GM19452 (cell line): ENCODE data around the gene ZNF268.

Experiments
- ATAC-seq: cut with Tn5 transposase; IDR thresholded peaks from one replicate; pipeline ENCODE4 v1.9.1; 2021; ENCODE audit not compliant: unreplicated experiment

ZNF268 gene

DNA sequence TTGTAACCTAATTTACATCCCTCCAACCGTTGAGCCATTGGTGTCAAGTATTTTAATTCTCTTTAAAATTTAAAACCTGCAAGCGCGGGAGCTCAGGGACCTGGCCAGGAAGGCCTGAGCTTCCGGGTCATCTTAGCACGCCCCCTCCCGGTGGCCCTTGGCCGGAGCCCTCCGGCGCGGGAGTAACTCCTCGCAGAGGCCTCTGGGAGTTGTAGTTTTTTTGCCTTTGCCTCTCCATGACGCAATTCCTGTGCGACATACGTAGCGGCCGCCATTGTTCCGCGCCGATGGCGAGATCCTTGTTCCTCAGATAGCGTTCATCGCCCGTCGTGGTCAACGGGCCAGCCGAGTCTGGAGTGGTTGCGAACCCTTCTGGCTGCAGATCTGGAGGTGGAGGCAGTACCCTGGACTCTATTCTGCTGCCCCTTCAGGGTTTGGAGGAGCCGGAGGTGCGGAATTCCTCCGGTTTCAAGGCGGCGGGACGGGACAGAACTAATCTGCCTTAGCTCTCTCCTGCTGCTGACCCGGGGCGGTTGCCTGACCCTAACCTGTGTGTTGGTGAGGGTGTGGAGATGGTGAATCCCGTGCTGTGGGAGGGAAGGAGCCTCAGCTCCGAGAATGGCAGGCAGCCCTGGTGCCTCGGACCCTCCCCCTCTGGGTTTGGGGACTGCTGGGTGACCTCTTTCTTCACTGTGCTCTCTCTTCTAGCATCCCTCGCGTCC is at the start of gene ZNF268:
TSS of gene ZNF268 (plus strand) at position 258 of the 722 bp plus-strand sequence. CDS start 503 bp downstream, outside the sequence.
- peak; percentile 94 for ATAC-seq

DNA sequence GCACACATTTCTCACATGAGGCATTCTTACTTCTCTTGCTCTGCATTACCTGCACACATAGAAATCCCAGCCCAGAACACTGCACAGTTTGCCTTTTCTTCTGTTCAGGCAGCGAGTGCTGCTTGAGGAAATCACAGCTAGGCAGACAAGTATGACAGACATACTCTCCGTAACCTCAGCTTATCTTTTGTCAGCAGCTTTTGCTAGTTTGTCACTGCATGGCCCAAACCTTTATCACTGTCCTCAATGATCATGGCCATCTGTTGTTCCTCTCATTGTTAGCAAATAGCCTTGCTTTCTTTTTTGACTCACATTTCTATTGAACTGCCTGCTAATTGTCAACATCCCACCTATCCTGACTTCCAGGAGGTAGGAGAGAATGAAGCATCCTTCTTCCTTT is 45.5 kb upstream of the ZNF268 start:
- ATAC-seq, result no peak

DNA sequence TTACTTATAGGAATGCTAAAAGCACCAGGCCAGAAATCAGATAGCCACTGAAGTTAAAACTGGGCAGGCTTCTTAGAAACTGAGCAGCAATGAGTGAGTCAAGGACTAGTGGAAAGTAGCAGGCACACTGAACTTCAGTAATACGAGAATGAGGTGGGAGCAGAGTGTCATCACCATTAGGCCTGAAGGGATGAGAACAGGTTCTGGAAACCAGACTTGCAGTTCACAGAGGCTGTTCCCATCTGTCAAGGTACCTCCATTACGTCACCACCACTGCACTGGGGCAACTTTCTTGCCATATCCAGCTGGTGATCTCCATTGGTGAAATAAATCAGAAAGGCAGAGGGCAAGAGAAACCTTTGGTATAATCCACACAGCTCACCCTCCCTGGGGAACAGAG is 35.3 kb upstream of the ZNF268 start:
- no peak for ATAC-seq

DNA sequence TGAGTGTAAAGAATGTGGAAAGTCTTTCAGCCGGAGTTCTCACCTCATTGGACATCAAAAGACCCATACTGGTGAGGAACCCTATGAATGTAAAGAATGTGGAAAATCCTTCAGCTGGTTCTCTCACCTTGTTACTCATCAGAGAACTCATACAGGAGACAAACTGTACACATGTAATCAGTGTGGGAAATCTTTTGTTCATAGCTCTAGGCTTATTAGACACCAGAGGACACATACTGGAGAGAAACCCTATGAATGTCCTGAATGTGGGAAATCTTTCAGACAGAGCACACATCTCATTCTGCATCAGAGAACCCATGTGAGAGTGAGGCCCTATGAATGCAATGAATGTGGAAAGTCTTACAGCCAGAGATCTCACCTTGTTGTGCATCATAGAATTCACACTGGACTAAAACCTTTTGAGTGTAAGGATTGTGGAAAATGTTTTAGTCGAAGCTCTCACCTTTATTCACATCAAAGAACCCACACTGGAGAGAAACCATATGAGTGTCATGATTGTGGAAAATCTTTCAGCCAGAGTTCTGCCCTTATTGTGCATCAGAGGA is 25.1 kb upstream of the ZNF268 start:
- ATAC-seq, result no peak

DNA sequence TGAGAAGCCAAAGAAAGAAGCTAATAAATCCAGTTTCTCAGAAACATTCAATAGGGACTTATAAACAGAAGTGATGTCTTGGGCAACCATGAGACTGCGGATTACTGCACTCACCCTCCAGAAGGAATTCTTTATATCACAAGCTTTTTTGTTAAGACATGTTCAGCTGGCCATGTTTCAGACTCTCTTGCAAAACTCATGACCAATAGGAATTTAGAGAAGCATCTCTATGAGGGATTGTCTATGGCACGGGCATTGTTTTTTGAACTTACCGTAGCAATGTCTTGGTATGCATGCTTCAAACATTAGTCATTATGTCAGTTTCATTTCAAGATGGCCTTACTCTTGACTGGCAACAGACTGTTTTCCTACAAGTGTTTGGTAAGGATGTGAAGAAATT is 15.5 kb upstream of the ZNF268 start:
- no peak for ATAC-seq

DNA sequence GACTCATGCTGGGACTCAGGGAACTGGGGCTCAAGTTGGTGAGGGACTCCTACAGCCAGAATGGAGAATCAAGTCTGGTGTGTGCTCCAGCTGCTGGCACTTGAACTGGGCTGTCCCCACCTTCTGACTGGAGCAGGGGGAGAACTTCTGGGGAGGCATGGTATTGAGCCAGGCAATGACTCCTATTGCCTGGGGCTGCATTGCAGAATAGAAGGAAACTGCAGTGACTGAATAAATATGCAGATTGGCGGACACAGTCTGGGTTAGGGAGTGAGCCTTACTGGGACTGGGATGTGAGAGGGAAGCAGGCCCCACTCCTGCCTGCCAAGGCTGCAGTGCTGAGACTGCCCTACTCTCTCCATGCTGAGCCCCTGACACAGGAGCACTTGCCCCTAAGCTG is 8.8 kb upstream of the ZNF268 start:
- no peak for ATAC-seq

DNA sequence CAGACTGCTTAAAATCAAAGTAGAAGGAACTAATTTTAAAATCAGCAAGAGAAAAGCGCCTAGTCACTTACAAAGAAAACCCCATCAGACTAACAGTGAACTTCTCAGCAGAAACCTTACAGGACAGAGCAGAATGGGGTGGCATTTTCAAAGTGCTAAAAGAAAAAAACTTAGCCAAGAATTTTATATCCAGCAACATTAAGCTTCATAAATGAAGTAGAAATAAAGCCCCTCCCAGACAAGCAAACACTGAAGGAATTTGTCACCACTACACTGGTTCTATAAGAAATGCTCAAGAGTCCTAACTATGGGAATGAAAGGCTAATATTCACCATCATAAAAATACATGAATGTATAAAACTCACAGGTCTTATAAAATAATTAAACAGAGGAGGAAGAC is 6.4 kb upstream of the ZNF268 start:
- ATAC-seq, result no peak

DNA sequence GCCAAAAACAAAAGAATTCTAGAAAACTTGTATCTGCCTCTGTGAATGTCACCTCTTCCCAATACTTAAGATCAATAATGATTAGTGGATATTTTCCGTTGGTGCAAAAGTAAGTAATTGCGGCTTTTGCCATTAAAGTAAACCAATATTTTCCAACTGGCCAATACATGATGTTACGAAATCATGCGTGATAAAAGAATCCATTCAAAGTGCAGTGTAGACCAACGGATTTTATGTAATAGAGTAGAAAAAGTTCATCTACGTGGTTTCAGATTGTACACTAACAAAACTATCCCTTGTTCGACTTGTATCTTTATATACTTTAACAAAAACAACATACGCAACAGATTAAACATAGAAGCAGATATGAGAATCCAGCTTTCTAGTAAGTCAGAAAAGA is 626 bp upstream of the ZNF268 start:
- ATAC-seq, result no peak

DNA sequence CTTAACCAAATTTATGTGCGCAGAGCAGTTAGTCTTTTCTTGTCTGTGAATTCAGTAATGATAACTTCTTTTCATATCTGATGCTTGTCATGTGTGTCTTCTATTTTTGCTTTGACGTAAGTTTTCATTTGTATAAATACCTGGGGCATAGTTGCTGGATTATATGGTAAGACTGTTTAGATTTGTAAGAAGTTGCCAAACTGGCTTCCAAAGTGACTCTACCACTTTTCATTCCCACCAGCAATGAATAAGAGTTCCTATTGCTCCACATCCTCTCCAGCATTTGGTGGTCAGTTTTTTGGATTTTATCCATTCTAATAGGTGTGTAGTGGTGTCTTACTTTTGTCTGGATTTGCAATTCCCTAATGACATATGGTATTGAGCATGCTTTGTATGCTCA is 8.9 kb downstream of the ZNF268 start:
- ATAC-seq, result no peak

DNA sequence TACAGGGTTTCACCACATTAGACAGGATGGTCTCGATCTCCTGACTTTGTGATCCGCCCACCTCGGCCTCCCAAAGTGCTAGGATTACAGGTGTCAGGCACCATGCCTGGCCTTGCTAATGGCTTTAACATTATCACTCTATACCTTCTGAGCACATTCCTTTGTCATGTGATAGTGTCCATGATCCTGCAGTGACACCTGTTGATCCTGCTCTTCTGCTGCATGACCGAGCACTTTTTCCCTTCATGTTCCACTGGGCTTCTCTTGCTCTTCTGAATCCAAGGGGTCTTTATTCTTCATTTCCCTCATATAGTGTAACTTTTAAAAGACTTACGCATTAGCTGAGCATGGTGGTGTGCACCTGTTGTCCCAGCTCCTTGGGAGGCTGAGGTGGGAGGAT is 11.6 kb downstream of the ZNF268 start:
- no peak for ATAC-seq

DNA sequence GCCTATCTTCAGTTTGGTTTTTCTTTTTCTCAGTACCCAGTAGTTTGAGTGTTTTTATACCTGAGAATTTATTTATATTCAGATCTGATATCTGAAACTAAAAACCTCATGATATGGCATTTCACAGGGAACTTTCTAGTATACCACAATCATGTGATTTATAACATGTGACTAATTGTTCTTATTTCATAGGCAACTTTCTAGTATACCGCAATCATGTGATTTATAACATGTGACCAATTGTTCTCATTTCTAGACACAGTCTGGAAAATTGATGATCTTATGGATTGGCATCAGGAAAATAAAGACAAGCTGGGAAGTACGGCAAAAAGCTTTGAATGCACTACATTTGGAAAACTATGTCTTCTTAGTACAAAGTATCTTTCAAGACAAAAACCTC is 20.6 kb downstream of the ZNF268 start:
- no peak for ATAC-seq

DNA sequence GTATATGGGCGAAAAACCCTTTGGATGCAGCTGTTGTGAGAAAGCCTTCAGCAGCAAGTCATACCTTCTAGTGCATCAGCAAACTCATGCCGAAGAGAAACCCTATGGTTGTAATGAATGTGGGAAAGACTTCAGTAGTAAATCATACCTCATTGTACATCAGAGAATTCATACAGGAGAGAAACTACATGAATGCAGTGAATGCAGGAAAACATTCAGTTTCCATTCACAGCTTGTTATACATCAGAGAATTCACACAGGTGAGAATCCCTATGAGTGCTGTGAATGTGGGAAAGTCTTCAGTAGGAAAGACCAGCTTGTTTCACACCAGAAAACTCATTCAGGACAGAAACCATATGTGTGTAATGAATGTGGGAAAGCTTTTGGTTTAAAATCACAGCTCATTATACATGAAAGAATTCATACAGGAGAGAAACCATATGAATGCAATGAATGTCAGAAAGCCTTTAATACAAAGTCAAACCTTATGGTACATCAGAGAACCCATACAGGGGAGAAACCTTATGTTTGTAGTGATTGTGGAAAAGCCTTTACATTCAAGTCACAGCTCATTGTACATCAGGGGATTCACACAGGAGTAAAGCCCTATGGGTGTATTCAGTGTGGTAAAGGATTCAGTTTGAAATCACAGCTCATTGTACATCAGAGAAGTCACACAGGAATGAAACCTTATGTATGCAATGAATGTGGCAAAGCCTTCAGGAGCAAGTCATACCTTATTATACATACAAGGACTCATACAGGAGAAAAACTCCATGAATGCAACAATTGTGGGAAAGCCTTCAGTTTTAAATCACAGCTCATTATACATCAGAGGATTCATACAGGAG is 21.4 kb downstream of the ZNF268 start:
- no peak for ATAC-seq

DNA sequence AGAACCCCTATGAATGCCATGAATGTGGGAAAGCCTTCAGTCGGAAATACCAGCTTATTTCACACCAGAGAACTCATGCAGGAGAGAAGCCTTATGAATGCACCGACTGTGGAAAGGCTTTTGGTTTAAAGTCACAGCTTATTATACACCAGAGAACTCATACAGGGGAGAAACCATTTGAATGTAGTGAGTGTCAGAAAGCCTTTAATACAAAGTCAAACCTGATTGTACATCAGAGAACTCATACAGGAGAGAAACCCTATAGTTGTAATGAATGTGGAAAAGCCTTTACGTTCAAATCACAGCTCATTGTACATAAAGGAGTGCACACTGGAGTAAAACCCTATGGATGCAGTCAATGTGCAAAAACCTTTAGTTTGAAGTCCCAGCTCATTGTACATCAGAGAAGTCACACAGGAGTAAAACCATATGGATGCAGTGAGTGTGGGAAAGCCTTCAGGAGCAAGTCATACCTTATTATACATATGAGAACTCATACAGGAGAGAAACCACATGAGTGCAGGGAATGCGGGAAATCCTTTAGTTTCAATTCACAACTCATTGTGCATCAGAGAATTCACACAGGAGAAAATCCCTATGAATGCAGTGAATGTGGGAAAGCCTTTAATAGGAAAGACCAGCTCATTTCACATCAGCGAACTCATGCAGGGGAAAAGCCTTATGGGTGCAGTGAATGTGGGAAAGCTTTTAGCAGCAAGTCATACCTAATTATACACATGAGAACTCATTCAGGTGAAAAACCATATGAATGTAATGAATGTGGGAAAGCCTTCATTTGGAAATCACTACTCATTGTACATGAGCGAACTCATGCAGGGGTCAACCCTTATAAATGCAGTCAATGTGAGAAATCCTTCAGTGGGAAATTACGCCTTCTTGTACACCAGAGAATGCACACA is 22.3 kb downstream of the ZNF268 start:
- ATAC-seq, result no peak

DNA sequence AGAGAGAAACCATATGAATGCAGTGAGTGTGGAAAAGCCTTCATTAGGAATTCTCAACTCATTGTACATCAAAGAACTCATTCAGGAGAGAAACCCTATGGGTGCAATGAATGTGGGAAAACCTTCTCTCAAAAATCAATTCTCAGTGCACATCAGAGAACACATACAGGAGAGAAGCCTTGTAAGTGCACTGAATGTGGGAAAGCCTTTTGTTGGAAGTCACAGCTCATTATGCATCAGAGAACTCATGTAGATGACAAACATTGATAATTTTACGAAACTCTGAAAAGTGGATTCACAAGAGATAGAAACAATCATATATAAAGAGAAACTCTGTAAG is 22.9 kb downstream of the ZNF268 start:
- no peak for ATAC-seq

DNA sequence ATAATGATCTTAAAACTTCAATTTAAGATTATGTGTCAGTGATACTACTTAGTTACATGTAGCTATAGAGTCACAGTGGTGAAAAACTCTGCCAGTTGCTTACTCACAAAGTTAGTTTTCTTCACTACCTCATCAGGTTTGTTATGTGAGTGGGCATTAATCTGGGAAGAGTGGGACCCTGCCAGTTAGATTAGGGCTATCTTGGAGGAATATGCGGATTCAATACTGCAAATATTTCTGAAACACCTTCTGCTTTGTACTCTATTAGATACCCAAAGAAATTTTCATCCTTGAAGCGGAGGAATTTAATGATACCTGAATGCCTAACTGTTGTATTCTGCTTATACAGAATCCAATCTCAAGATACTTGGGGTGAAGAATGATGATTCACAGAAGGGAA is 25.1 kb downstream of the ZNF268 start:
- ATAC-seq, result no peak

DNA sequence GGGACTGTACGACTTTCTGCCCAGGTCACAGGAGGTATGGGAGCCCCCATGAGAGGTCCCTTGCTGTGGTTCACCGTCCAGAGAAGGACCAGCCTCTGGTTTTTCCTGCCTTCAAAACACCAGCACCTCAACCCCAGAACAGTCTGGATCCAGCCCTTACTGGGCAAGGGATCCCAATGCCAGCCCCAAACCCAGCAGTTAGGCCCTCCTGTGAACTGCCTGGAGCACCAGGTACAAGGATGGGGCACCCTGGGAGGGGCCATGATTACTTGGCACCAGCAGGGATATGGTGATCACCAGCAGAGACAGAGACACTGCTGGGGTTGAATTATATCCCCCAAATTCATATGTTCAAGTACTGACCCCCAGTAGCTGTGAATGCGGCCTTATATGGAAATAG is 34.4 kb downstream of the ZNF268 start:
- ATAC-seq, result no peak

DNA sequence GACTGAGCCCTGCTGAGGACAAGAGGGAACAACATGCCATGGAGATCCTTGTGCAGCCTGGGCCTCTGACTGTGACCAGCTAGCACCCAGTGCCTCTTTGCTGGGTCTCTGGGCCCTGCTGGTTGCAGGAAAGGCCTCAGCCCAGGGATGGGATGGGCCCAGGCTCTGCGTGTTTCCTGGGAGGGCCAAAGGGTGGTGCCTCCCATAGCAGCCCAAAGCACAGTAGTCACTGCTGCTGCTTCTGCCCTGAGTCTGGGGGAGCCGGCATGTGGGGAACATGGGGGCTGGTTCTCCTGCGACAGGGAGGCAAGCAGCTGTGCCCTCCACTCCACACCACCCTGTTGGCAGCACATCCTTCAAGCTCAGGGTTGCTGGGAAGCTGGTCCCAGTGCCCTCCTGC is 35.9 kb downstream of the ZNF268 start:
- no peak for ATAC-seq

DNA sequence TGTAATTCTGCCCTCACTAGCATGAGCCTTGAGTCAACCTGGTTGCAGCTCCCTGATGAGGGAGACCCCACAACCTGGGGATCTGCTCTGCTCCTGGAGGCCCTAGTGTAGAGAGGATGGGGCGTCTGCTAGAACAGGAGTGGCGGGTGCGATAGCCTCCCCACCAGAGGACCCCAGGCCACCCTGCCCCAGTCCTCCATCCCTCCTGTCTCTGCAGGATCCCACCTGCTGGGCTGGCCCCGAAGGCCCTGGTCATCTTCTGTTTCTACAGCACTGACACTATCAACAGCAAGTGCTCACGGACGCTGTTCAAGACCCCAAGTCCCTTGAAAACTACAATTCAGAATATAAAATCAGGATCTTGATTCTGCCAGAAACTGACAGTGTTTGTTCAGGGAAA is 39.2 kb downstream of the ZNF268 start:
- no peak for ATAC-seq

DNA sequence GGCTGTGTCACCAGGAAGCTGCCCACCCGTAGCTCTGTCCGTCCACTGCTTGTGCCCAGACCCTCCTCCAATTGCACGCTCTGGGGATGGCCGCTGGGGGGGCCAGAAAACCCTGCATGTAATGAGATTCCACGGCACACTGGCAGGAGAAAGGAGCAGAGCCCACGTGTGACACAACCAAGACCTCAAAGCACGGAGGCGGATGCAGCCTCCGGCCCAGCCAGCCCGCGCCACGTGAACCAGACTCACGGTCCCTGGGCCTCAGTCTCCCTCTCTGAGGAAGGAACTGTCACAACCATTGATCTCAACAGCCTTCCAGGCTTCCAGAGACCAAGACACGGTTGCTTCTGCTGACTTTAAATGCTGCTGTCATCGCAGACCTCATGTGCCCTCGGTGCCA is 39.9 kb downstream of the ZNF268 start:
- ATAC-seq, result no peak

DNA sequence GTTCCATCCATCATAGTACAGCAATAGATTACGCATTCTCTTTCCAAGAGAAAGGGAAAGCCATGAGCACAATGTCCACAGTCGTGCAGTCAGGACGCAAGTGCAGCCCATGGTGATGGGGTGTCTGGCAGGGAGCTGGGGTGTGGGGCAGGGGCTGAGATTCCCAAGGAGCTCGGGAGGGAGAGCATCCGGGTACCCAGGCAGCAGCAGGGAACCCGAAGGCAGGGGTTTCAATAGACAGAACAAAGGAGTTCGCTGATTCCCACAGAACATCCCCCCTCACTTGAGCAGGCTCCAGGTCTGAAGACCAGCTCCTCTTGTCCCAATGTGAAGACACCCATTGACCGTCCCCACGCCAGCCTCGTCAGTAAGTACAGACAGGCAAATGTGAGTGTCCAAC is 40.9 kb downstream of the ZNF268 start:
- no peak for ATAC-seq

DNA sequence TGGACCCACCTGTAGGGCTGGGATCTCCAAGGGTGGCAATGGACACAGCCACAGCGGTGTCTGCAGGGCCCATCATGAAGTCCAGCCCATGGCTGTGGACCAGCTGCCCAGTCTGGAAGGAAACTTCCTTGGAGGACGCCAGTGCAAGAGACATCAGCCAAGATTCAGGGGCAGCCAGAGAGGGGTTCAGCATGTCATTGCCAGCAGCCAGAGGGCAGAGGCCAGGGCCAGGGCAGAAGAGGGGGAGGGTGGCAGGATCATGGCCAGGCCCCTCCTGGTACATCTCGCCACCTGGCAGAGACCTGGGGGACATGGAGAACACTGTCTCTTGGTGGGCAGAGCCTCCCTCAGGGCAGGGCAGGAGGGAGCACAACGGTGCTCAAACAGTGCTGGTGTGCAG is 44.2 kb downstream of the ZNF268 start:
- no peak for ATAC-seq
